ENCODE measurements around the gene PPFIBP1. TPM values are rescaled to one million over a fixed set of nuclear protein-coding genes. Genes with fewer than 3 reads are reported as not detected.

Gene PPFIBP1
- total RNA-seq, 4 donors from 2014 or later, result 15.3 to 52.9 (median 39.8) TPM

DNA sequence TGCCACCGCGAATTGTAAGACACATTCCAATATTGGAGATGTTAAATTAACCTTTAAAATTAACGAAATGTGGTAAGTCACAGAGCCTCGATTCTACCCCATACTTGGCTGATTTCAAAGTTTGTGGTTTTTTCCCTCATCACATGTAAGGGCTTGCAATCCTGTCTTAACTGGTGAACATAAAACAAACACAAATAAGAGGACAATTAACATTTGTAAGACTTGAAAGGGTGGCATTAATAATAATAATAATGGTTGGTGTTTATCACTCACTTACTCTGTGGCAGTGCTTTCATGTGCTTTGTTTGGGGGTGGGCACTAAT lies 26.6 kb downstream of the PPFIBP1 start:
- H3K4me3 ChIP-seq, result no peak overlapping the region
- H3K9me3 ChIP-seq, result no peaks in the 10 kb centered on the region
- peak overlapping the region; percentile 15 to 69 (median 44) for H3K27ac ChIP-seq
- in situ Hi-C loops (cut with MboI; ENCODE audit: low pct_ligation_motif_present in 1 of 4, low pct_unique_long_range_greater_than_20kb in 1 of 4, low sequenced_read_pairs in 3 of 4), result no loop called here
- no peaks in the 10 kb centered on the region for H3K27me3 ChIP-seq
- intact Hi-C loops (cut with DNase I; ENCODE audit: low total_unique reads), result no loop called here
- no peak for DNase-seq
- no peaks in the 10 kb centered on the region for H3K36me3 ChIP-seq
- TF ChIP-seq, protein P1, sequence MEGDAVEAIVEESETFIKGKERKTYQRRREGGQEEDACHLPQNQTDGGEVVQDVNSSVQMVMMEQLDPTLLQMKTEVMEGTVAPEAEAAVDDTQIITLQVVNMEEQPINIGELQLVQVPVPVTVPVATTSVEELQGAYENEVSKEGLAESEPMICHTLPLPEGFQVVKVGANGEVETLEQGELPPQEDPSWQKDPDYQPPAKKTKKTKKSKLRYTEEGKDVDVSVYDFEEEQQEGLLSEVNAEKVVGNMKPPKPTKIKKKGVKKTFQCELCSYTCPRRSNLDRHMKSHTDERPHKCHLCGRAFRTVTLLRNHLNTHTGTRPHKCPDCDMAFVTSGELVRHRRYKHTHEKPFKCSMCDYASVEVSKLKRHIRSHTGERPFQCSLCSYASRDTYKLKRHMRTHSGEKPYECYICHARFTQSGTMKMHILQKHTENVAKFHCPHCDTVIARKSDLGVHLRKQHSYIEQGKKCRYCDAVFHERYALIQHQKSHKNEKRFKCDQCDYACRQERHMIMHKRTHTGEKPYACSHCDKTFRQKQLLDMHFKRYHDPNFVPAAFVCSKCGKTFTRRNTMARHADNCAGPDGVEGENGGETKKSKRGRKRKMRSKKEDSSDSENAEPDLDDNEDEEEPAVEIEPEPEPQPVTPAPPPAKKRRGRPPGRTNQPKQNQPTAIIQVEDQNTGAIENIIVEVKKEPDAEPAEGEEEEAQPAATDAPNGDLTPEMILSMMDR (IDR thresholded peaks at IDR 0.05), result no peak
- TF ChIP-seq POLR2AphosphoS5 (IDR thresholded peaks at IDR 0.05), result no peak
- TF ChIP-seq EP300 (IDR thresholded peaks at IDR 0.05; ENCODE audit: low read depth), result no peak
- TF ChIP-seq POLR2A (IDR thresholded peaks at IDR 0.05), result no peak
- 57 to 74% methylated on average over 4 of the region's 4 CpGs for WGBS, 2 donors (ENCODE audit: low coverage in 1 of 2)
- peaks cover 14 to 49% (median 18%) of the 10 kb centered on the region in 4 donors for H3K4me1 ChIP-seq

DNA sequence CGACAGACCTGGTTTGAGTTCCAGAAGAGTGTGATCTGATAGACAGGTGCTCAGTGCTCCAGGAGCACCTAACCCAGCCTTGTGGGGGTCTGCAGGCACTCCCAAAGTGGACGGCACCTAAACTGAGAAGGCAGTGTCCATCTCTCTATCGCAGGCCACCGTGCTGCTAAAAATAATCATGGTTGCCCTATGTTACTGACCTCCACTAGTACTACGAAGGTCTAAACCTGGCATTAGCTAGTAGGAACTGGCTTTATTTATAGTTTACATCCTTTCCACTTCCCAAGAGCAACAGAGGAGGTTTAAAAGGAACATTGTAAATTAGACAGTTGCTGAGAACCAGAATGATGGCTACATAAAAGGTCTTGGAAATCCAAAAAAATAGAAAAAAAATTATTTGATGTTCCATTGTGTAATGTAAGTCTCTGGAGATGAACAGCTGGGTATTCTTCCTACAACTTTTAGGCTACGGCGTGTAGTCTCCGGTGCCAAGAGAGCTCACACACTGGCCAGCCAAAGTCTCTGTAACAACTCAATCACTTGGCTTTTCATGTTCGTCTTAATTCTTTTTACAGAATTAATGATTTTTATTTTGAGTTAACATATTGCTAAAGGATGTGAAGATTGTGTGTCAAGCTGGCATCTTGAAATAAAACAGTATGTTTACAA lies 27.3 kb downstream of the PPFIBP1 start:
- Histone ChIP-seq H3K27me3 (no peaks in the 10 kb centered on the region), H3K4me3 (no peak overlapping the region), H3K4me1 (peaks cover 14 to 56% (median 18%) of the 10 kb centered on the region in 4 donors), H3K9me3 (no peaks in the 10 kb centered on the region), H3K36me3 (no peaks in the 10 kb centered on the region), H3K27ac (peak overlapping the region; percentile 15 to 72 (median 56))
- intact Hi-C loops (cut with DNase I; ENCODE audit: low total_unique reads) (no loop called here), in situ Hi-C loops (cut with MboI; ENCODE audit: low pct_ligation_motif_present in 1 of 4, low pct_unique_long_range_greater_than_20kb in 1 of 4, low sequenced_read_pairs in 3 of 4) (no loop called here)
- no peak for DNase-seq
- 59 to 73% methylated on average over 5 to 9 of the region's 9 CpGs for WGBS, 2 donors (ENCODE audit: low coverage in 1 of 2)
- TF ChIP-seq EP300 (IDR thresholded peaks at IDR 0.05; ENCODE audit: low read depth), result no peak
- no peak for TF ChIP-seq POLR2A (IDR thresholded peaks at IDR 0.05)

DNA sequence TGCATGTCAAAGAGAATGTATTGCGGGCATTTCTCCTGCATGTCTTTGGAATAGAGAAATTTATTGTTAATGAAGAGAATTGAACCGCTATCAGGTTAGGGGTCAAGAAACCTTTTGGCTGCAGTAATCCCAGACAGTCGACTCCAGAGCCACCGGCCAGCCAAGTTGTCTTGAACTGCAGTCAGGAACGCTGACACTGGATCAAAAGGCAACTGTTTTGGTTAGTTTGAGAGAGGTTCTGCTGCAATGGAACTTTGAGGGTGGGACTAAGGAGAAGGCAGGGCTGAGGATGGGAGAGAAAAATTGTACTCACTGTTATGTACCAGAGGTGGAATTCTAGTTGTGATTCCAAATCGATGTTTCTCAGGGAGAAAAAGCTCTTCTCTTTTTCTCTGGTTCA lies 28.2 kb downstream of the PPFIBP1 start:
- in situ Hi-C loops (cut with MboI; ENCODE audit: low pct_ligation_motif_present in 1 of 4, low pct_unique_long_range_greater_than_20kb in 1 of 4, low sequenced_read_pairs in 3 of 4), result no loop called here
- no peaks in the 10 kb centered on the region for H3K27me3 ChIP-seq
- no peak overlapping the region for H3K4me3 ChIP-seq
- no peaks in the 10 kb centered on the region for H3K9me3 ChIP-seq
- H3K36me3 ChIP-seq, result no peaks in the 10 kb centered on the region
- WGBS, 2 donors (ENCODE audit: low coverage in 1 of 2), result 67 to 76% methylated on average over 3 to 6 of the region's 6 CpGs
- DNase-seq, result no peak
- intact Hi-C loops (cut with DNase I; ENCODE audit: low total_unique reads), result no loop called here
- H3K4me1 ChIP-seq, result peaks cover 14 to 65% (median 18%) of the 10 kb centered on the region in 4 donors
- H3K27ac ChIP-seq, result peak overlapping the region in 2 of 4 donors; percentile 71 to 72
- TF ChIP-seq, protein P1 (IDR thresholded peaks at IDR 0.05), result no peak
- TF ChIP-seq EP300 (IDR thresholded peaks at IDR 0.05; ENCODE audit: low read depth) (no peak), POLR2A (IDR thresholded peaks at IDR 0.05) (no peak), POLR2AphosphoS5 (IDR thresholded peaks at IDR 0.05) (no peak)

DNA sequence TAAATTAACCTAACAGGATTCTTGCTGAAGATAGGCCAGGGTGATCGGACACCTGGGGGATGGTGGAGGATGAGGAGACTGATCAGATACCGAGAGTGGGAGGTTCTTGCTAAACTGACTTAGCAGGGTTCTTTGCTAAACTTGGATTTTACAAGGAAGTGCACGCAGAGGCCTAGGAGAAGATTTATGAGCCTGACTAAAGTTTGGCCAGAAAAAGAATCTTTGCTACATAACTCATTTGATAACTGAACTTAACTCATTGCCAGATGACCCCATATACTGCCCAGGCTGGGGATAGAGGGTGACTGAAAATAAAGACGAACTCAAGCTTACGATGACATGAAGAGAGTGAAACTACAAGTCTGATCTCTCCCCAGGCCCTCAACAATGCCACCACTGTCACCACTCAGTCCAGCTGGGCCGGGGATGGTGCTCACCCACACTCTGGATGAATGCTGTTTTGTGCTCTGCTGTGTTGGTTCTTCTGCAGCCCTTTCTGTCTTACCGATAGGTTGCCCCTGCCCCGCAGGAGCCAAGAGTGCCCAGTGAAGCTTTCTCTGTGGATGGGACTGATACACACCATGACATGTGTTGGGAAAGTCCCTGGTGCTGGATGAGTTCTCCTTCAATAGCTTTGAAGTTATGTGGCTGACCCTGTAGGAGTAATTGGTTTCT lies 29.0 kb downstream of the PPFIBP1 start:
- Histone ChIP-seq H3K27me3 (no peaks in the 10 kb centered on the region), H3K27ac (peak overlapping the region; percentile 67 to 73 (median 72)), H3K9me3 (no peaks in the 10 kb centered on the region), H3K4me3 (no peak overlapping the region), H3K36me3 (no peaks in the 10 kb centered on the region), H3K4me1 (peaks cover 14 to 61% (median 18%) of the 10 kb centered on the region in 4 donors)
- in situ Hi-C loops (cut with MboI; ENCODE audit: low pct_ligation_motif_present in 1 of 4, low pct_unique_long_range_greater_than_20kb in 1 of 4, low sequenced_read_pairs in 3 of 4) (no loop called here), intact Hi-C loops (cut with DNase I; ENCODE audit: low total_unique reads) (no loop called here)
- TF ChIP-seq, protein P1 (IDR thresholded peaks at IDR 0.05), result no peak
- TF ChIP-seq EP300 (IDR thresholded peaks at IDR 0.05; ENCODE audit: low read depth) (no peak), POLR2AphosphoS5 (IDR thresholded peaks at IDR 0.05) (no peak), POLR2A (IDR thresholded peaks at IDR 0.05) (no peak)
- WGBS, 2 donors (ENCODE audit: low coverage in 1 of 2), result 81 to 87% methylated on average over 4 to 8 of the region's 8 CpGs
- no peak for DNase-seq
